Measurements from ENCODE around the gene OSGEPL1.

GRCh38 chr2:189762229-189762550, 402 bp downstream of the OSGEPL1 start:
- TF ChIP-seq, protein P1, sequence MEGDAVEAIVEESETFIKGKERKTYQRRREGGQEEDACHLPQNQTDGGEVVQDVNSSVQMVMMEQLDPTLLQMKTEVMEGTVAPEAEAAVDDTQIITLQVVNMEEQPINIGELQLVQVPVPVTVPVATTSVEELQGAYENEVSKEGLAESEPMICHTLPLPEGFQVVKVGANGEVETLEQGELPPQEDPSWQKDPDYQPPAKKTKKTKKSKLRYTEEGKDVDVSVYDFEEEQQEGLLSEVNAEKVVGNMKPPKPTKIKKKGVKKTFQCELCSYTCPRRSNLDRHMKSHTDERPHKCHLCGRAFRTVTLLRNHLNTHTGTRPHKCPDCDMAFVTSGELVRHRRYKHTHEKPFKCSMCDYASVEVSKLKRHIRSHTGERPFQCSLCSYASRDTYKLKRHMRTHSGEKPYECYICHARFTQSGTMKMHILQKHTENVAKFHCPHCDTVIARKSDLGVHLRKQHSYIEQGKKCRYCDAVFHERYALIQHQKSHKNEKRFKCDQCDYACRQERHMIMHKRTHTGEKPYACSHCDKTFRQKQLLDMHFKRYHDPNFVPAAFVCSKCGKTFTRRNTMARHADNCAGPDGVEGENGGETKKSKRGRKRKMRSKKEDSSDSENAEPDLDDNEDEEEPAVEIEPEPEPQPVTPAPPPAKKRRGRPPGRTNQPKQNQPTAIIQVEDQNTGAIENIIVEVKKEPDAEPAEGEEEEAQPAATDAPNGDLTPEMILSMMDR (conservative IDR thresholded peaks at IDR 0.05; ENCODE audit: low read length) = no peak
- no peak for TF ChIP-seq EZH2phosphoT487 (IDR thresholded peaks at IDR 0.05; ENCODE audit: borderline replicate concordance)
